Retinal pigment epithelial cell (primary cell): ENCODE data around the gene EEF1AKMT2.

ENCODE experiments used
- DNase-seq: peaks from one replicate; pipeline ENCODE4 v3.0.0-alpha.2; 2010; ENCODE audit warnings: low read depth
- H3K4me3 ChIP-seq: 2 replicates; pipeline ENCODE4 v1.5.1; 2011; ENCODE audit warnings: mild to moderate bottlenecking, low read length, control low read depth, moderate library complexity
- CTCF ChIP-seq: conservative IDR thresholded peaks from 2 replicates; pipeline ENCODE4 v1.5.1; 2011; ENCODE audit warnings: low read depth, low read length, control low read depth, inconsistent platforms

The EEF1AKMT2 gene

GRCh38 chr10:124711145-124711544 is 80.5 kb downstream of the EEF1AKMT2 start:
- no peak for DNase-seq
- no peak overlapping the region for H3K4me3 ChIP-seq
- no peak for TF ChIP-seq CTCF

- TF ChIP-seq CTCF, result no peak
- no peak overlapping the region for H3K4me3 ChIP-seq
- DNase-seq, result no peak
Observed at GRCh38 chr10:124710266-124710881, 81.3 kb downstream of the EEF1AKMT2 start.

GRCh38 chr10:124709861-124710260 is 81.8 kb downstream of the EEF1AKMT2 start:
- no peak overlapping the region for H3K4me3 ChIP-seq
- no peak for TF ChIP-seq CTCF
- no peak for DNase-seq

- no peak for DNase-seq
- no peak for TF ChIP-seq CTCF
- H3K4me3 ChIP-seq, result no peak overlapping the region
Observed at GRCh38 chr10:124708922-124709520, 82.7 kb downstream of the EEF1AKMT2 start.

GRCh38 chr10:124708246-124708779 is 83.4 kb downstream of the EEF1AKMT2 start:
- DNase-seq, result no peak
- TF ChIP-seq CTCF, result no peak
- no peak overlapping the region for H3K4me3 ChIP-seq
